HEK293 (cell line): ENCODE measurements around the gene PIM2.

Source experiments
- CTCF ChIA-PET: fragments of 350-600 bp; formaldehyde crosslinking; extraction: SDS; loops from one replicate; lab custom pipeline; 2021; ENCODE audit warnings: antibody characterized with exemption; lab: Yijun Ruan, JAX
- POLR2A ChIA-PET: fragments of 300-600 bp; formaldehyde crosslinking; extraction: SDS; loops from one replicate; lab custom pipeline; 2020; ENCODE audit warnings: antibody characterized with exemption, inconsistent platforms; lab: Yijun Ruan, JAX
- H3K27ac ChIP-seq: fragments of 200-500 bp; sonication (Bioruptor generic); 2 replicates; pipeline ENCODE4 v1.5.1; 2014; ENCODE audit warnings: low read depth, low read length, control low read depth, inconsistent platforms; ENCODE audit errors: extremely low read depth
- H3K36me3 ChIP-seq, 2 experiments: fragments of 200-500 bp in 1 of 2; sonication (Bioruptor generic) in 1 of 2; 1 replicate in 1 of 2; 2 replicates in 1 of 2; pipeline ENCODE4 v1.5.1; 2014 to 2017; ENCODE audit warnings: inconsistent platforms in 2 of 2, low read length in 2 of 2; ENCODE audit not compliant: control insufficient read depth in 2 of 2, insufficient read depth in 1 of 2
- H3K4me1 ChIP-seq: fragments of 200-500 bp; sonication (Bioruptor generic); 2 replicates; pipeline ENCODE4 v1.5.1; 2014; ENCODE audit warnings: mild to moderate bottlenecking, low read length, inconsistent platforms; ENCODE audit not compliant: control insufficient read depth, insufficient read depth
- H3K4me3 ChIP-seq: 2 replicates; pipeline ENCODE4 v1.5.1; 2011; ENCODE audit warnings: low read depth, mild to moderate bottlenecking, control low read depth, low read length, moderate library complexity
- H3K9me3 ChIP-seq: fragments of 200-500 bp; sonication (Bioruptor generic); 2 replicates; pipeline ENCODE4 v1.5.1; 2014; ENCODE audit warnings: low read depth, low read length, inconsistent platforms; ENCODE audit not compliant: control insufficient read depth, insufficient read depth
- KLF9 ChIP-seq: fragments of 450-650 bp; formaldehyde crosslinking; IDR thresholded peaks from 2 replicates; pipeline ENCODE4 v1.5.1; 2016; ENCODE audit warnings: missing biosample characterization, missing genetic modification characterization, low read depth
- OSR2 ChIP-seq: fragments of 450-650 bp; formaldehyde crosslinking; IDR thresholded peaks from 2 replicates; pipeline ENCODE4 v1.5.1; 2016; ENCODE audit warnings: missing biosample characterization, missing genetic modification characterization
- PRDM1 ChIP-seq: fragments of 450-650 bp; formaldehyde crosslinking; IDR thresholded peaks from 2 replicates; pipeline ENCODE4; 2016; ENCODE audit warnings: missing biosample characterization, missing genetic modification characterization
- ZBTB8A ChIP-seq: fragments of 450-650 bp; formaldehyde crosslinking; IDR thresholded peaks from 2 replicates; pipeline ENCODE4 v1.5.1; 2016; ENCODE audit warnings: missing biosample characterization, missing genetic modification characterization
- ZNF146 ChIP-seq: fragments of 450-650 bp; formaldehyde crosslinking; IDR thresholded peaks from 2 replicates; pipeline ENCODE4 v1.5.1; 2016; ENCODE audit warnings: missing biosample characterization, missing genetic modification characterization
- ZNF2 ChIP-seq: fragments of 450-650 bp; formaldehyde crosslinking; IDR thresholded peaks from 2 replicates; pipeline ENCODE4 v1.5.1; 2016; ENCODE audit warnings: missing biosample characterization, missing genetic modification characterization
- ZNF266 ChIP-seq: fragments of 450-650 bp; formaldehyde crosslinking; IDR thresholded peaks from 2 replicates; pipeline ENCODE4 v1.5.1; 2016; ENCODE audit warnings: missing biosample characterization, missing genetic modification characterization, low read depth
- ZNF350 ChIP-seq: fragments of 450-650 bp; formaldehyde crosslinking; IDR thresholded peaks from 2 replicates; pipeline ENCODE4 v1.5.0; 2017; ENCODE audit warnings: missing biosample characterization, mild to moderate bottlenecking, missing genetic modification characterization
- ZNF354C ChIP-seq: fragments of 450-650 bp; formaldehyde crosslinking; IDR thresholded peaks from 2 replicates; pipeline ENCODE4 v1.5.1; 2016; ENCODE audit warnings: missing biosample characterization, missing genetic modification characterization, low read depth, borderline replicate concordance
- ZNF416 ChIP-seq: fragments of 450-650 bp; formaldehyde crosslinking; IDR thresholded peaks from 2 replicates; pipeline ENCODE4 v1.5.1; 2016; ENCODE audit warnings: missing biosample characterization, missing genetic modification characterization
- ZNF514 ChIP-seq: fragments of 450-650 bp; formaldehyde crosslinking; IDR thresholded peaks from 2 replicates; pipeline ENCODE4 v1.5.1; 2016; ENCODE audit warnings: missing biosample characterization, missing genetic modification characterization
- ZNF529 ChIP-seq: fragments of 450-650 bp; formaldehyde crosslinking; IDR thresholded peaks from 2 replicates; pipeline ENCODE4 v1.5.1; 2017; ENCODE audit warnings: missing genetic modification characterization, missing biosample characterization; ENCODE audit not compliant: insufficient replicate concordance
- ZNF776 ChIP-seq: fragments of 450-650 bp; formaldehyde crosslinking; IDR thresholded peaks from 2 replicates; pipeline ENCODE4 v1.5.0; 2017; ENCODE audit warnings: missing biosample characterization, missing genetic modification characterization, borderline replicate concordance
- TF ChIP-seq, protein P1 (sequence below): fragments of 450-650 bp; formaldehyde crosslinking; IDR thresholded peaks from 2 replicates; pipeline ENCODE4 v1.5.1; 2016; ENCODE audit warnings: missing biosample characterization, missing genetic modification characterization
- TF ChIP-seq, protein P2 (sequence below): fragments of 450-650 bp; formaldehyde crosslinking; conservative IDR thresholded peaks from 2 replicates; pipeline ENCODE4 v1.5.1; 2016; ENCODE audit warnings: low read depth, missing biosample characterization, missing genetic modification characterization
- TF ChIP-seq, protein P3 (sequence below): fragments of 450-650 bp; formaldehyde crosslinking; IDR thresholded peaks from 2 replicates; pipeline ENCODE4 v1.5.1; 2016; ENCODE audit warnings: missing biosample characterization, missing genetic modification characterization
- TF ChIP-seq, protein P4 (sequence below): fragments of 450-650 bp; formaldehyde crosslinking; IDR thresholded peaks from 2 replicates; pipeline ENCODE4 v1.5.0; 2017; ENCODE audit warnings: missing biosample characterization, missing genetic modification characterization, borderline replicate concordance
- TF ChIP-seq, protein P5 (sequence below): fragments of 450-650 bp; formaldehyde crosslinking; IDR thresholded peaks from 2 replicates; pipeline ENCODE4 v1.5.1; 2017; ENCODE audit warnings: missing biosample characterization, mild to moderate bottlenecking, missing genetic modification characterization, moderate library complexity
- TF ChIP-seq, protein P6 (sequence below): fragments of 450-650 bp; formaldehyde crosslinking; IDR thresholded peaks from 2 replicates; pipeline ENCODE4 v1.5.1; 2017; ENCODE audit warnings: missing biosample characterization, missing genetic modification characterization

Gene PIM2

DNA sequence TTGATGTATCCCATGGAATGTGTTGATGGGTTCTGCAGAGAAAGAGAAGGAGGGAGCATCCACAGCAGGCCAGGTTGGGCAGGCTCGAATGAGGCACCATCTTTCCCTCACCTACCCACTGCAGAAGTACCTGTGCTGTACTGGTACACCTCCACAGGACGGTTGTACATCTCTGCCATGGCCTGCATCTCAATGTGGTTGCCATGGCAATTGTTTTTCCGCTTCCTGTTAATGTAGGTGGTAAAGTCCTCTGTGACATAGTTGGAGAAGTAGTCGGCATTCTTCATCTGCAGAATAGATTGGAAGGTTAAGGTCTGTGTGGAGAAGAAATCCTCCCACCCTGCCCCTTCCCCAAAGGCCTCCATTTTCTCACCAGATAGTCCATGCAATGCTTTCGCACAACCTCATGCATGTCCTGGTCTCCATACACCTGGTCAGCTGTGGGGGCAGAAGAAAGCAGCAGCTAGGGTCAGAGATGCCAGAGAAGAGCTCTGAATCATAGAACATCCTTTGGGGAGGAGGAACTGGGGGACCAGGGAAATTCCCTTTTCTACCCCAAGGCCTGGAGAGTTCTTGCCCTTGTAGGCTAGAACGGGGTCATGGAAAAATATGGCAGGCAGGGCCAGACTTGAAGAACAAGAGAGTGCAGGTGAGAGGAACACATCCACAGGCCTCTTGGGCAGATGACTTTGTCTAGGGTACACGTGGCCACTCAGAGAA lies 15.9 kb upstream of the PIM2 start:
- Histone ChIP-seq H3K36me3 (peaks cover 12 to 72% of the 10 kb centered on the region in 2 experiments; a peak in 2 of 3 replicates), H3K4me3 (no peak overlapping the region), H3K4me1 (no peaks in the 10 kb centered on the region), H3K9me3 (no peaks in the 10 kb centered on the region), H3K27ac (no peak overlapping the region)
- TF ChIP-seq KLF9 (no peak), ZNF529 (tag by site-specific recombination) (no peak), OSR2 (tag by site-specific recombination) (no peak), ZNF2 (tag by site-specific recombination) (no peak), ZBTB8A (tag by site-specific recombination) (no peak), ZNF416 (tag by site-specific recombination) (no peak)
- TF ChIP-seq, protein P1, sequence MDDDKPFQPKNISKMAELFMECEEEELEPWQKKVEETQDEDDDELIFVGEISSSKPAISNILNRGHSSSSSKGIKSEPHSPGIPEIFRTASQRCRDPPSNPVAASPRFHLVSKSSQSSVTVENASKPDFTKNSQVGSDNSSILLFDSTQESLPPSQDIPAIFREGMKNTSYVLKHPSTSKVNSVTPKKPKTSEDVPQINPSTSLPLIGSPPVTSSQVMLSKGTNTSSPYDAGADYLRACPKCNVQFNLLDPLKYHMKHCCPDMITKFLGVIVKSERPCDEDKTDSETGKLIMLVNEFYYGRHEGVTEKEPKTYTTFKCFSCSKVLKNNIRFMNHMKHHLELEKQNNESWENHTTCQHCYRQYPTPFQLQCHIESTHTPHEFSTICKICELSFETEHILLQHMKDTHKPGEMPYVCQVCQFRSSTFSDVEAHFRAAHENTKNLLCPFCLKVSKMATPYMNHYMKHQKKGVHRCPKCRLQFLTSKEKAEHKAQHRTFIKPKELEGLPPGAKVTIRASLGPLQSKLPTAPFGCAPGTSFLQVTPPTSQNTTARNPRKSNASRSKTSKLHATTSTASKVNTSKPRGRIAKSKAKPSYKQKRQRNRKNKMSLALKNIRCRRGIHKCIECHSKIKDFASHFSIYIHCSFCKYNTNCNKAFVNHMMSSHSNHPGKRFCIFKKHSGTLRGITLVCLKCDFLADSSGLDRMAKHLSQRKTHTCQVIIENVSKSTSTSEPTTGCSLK (tag by site-specific recombination) = no peak
- TF ChIP-seq, protein P2, sequence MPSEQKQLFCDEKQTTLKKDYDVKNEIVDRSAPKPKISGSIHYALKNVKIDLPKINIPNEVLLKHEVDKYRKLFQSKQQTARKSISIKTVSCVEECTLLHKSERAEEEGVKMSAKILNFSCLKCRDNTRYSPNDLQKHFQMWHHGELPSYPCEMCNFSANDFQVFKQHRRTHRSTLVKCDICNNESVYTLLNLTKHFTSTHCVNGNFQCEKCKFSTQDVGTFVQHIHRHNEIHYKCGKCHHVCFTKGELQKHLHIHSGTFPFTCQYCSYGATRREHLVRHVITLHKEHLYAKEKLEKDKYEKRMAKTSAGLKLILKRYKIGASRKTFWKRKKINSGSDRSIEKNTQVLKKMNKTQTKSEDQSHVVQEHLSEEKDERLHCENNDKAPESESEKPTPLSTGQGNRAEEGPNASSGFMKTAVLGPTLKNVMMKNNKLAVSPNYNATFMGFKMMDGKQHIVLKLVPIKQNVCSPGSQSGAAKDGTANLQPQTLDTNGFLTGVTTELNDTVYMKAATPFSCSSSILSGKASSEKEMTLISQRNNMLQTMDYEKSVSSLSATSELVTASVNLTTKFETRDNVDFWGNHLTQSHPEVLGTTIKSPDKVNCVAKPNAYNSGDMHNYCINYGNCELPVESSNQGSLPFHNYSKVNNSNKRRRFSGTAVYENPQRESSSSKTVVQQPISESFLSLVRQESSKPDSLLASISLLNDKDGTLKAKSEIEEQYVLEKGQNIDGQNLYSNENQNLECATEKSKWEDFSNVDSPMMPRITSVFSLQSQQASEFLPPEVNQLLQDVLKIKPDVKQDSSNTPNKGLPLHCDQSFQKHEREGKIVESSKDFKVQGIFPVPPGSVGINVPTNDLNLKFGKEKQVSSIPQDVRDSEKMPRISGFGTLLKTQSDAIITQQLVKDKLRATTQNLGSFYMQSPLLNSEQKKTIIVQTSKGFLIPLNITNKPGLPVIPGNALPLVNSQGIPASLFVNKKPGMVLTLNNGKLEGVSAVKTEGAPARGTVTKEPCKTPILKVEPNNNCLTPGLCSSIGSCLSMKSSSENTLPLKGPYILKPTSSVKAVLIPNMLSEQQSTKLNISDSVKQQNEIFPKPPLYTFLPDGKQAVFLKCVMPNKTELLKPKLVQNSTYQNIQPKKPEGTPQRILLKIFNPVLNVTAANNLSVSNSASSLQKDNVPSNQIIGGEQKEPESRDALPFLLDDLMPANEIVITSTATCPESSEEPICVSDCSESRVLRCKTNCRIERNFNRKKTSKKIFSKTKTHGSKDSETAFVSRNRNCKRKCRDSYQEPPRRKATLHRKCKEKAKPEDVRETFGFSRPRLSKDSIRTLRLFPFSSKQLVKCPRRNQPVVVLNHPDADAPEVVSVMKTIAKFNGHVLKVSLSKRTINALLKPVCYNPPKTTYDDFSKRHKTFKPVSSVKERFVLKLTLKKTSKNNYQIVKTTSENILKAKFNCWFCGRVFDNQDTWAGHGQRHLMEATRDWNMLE (tag by site-specific recombination) = no peak
- ChIA-PET CTCF (no interaction called here), POLR2A (no interaction called here)

DNA sequence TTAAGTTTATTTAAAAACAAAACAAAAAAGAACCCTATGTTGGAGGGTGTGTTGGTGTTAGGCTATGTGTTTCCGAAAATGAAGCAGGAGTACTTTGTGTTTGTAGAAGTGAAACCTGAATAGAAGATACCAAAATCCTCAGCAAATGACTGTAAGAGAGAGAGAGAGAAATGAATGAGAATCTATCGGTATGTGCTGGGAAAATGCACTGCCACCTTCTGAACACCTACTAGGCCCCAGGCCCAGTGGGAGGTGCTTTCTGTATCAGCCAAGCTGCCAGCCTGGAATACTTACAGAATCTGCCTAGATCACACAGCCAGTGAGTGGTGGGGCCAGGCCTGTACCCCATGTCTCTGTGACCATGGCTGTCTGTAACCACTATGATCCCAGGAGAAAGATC lies 14.9 kb upstream of the PIM2 start:
- no peaks in the 10 kb centered on the region for H3K9me3 ChIP-seq
- ChIA-PET POLR2A (no interaction called here), CTCF (no interaction called here)
- peaks cover 12 to 63% of the 10 kb centered on the region in 2 experiments; a peak in 2 of 3 replicates for H3K36me3 ChIP-seq
- no peak overlapping the region for H3K27ac ChIP-seq
- H3K4me1 ChIP-seq = no peaks in the 10 kb centered on the region
- H3K4me3 ChIP-seq = no peak overlapping the region
- TF ChIP-seq ZNF776 (tag by site-specific recombination) (no peak), ZNF266 (tag by site-specific recombination) (no peak), ZNF146 (tag by site-specific recombination) (no peak), ZNF350 (no peak), PRDM1 (tag by site-specific recombination) (no peak), ZNF354C (tag by site-specific recombination) (no peak), ZNF514 (tag by site-specific recombination) (no peak)
- TF ChIP-seq, protein P3, sequence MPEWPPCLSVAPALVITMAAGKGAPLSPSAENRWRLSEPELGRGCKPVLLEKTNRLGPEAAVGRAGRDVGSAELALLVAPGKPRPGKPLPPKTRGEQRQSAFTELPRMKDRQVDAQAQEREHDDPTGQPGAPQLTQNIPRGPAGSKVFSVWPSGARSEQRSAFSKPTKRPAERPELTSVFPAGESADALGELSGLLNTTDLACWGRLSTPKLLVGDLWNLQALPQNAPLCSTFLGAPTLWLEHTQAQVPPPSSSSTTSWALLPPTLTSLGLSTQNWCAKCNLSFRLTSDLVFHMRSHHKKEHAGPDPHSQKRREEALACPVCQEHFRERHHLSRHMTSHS = no peak
- TF ChIP-seq, protein P4, sequence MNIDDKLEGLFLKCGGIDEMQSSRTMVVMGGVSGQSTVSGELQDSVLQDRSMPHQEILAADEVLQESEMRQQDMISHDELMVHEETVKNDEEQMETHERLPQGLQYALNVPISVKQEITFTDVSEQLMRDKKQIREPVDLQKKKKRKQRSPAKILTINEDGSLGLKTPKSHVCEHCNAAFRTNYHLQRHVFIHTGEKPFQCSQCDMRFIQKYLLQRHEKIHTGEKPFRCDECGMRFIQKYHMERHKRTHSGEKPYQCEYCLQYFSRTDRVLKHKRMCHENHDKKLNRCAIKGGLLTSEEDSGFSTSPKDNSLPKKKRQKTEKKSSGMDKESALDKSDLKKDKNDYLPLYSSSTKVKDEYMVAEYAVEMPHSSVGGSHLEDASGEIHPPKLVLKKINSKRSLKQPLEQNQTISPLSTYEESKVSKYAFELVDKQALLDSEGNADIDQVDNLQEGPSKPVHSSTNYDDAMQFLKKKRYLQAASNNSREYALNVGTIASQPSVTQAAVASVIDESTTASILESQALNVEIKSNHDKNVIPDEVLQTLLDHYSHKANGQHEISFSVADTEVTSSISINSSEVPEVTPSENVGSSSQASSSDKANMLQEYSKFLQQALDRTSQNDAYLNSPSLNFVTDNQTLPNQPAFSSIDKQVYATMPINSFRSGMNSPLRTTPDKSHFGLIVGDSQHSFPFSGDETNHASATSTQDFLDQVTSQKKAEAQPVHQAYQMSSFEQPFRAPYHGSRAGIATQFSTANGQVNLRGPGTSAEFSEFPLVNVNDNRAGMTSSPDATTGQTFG (tag by site-specific recombination) = no peak
- TF ChIP-seq, protein P5, sequence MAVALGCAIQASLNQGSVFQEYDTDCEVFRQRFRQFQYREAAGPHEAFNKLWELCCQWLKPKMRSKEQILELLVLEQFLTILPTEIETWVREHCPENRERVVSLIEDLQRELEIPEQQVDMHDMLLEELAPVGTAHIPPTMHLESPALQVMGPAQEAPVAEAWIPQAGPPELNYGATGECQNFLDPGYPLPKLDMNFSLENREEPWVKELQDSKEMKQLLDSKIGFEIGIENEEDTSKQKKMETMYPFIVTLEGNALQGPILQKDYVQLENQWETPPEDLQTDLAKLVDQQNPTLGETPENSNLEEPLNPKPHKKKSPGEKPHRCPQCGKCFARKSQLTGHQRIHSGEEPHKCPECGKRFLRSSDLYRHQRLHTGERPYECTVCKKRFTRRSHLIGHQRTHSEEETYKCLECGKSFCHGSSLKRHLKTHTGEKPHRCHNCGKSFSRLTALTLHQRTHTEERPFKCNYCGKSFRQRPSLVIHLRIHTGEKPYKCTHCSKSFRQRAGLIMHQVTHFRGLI = no peak
- TF ChIP-seq, protein P6, sequence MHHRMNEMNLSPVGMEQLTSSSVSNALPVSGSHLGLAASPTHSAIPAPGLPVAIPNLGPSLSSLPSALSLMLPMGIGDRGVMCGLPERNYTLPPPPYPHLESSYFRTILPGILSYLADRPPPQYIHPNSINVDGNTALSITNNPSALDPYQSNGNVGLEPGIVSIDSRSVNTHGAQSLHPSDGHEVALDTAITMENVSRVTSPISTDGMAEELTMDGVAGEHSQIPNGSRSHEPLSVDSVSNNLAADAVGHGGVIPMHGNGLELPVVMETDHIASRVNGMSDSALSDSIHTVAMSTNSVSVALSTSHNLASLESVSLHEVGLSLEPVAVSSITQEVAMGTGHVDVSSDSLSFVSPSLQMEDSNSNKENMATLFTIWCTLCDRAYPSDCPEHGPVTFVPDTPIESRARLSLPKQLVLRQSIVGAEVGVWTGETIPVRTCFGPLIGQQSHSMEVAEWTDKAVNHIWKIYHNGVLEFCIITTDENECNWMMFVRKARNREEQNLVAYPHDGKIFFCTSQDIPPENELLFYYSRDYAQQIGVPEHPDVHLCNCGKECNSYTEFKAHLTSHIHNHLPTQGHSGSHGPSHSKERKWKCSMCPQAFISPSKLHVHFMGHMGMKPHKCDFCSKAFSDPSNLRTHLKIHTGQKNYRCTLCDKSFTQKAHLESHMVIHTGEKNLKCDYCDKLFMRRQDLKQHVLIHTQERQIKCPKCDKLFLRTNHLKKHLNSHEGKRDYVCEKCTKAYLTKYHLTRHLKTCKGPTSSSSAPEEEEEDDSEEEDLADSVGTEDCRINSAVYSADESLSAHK (tag by site-specific recombination) = no peak
